Osteocyte (in vitro differentiated cells): ENCODE data around the gene ZNF524. TPM values are rescaled to one million over a fixed set of nuclear protein-coding genes. Genes with fewer than 3 reads are reported as not detected.

ENCODE experiments used
- DNase-seq: peaks from one replicate; pipeline ENCODE4 v3.0.0; 2021; ENCODE audit warnings: mixed read lengths; ENCODE audit not compliant: unreplicated experiment; ENCODE audit errors: extremely low spot score
- H3K27ac Mint-ChIP-seq: one replicate; pipeline ENCODE4 v1.8.0; 2021; ENCODE audit warnings: mild to moderate bottlenecking, mixed read lengths; ENCODE audit not compliant: unreplicated experiment
- H3K27me3 Mint-ChIP-seq: one replicate; pipeline ENCODE4 v1.8.0; 2021; ENCODE audit warnings: mixed read lengths; ENCODE audit not compliant: unreplicated experiment
- H3K36me3 Mint-ChIP-seq: one replicate; pipeline ENCODE4 v1.8.0; 2021; ENCODE audit warnings: mixed read lengths; ENCODE audit not compliant: unreplicated experiment
- H3K4me1 Mint-ChIP-seq: one replicate; pipeline ENCODE4 v1.8.0; 2021; ENCODE audit warnings: mixed read lengths; ENCODE audit not compliant: unreplicated experiment
- H3K4me3 Mint-ChIP-seq: one replicate; pipeline ENCODE4 v1.8.0; 2021; ENCODE audit warnings: mild to moderate bottlenecking, moderate library complexity, mixed read lengths; ENCODE audit not compliant: unreplicated experiment
- H3K9me3 Mint-ChIP-seq: one replicate; pipeline ENCODE4 v1.8.0; 2021; ENCODE audit warnings: mixed read lengths; ENCODE audit not compliant: unreplicated experiment
- total RNA-seq: library from RNA; stranded (reverse); gene quantifications from 2 replicates; pipeline ENCODE4 v1.2.1, GENCODE V29; 2021
- TF ChIP-seq, protein P1 (sequence below): fragments of 200-600 bp; sonication (generic); IDR thresholded peaks from 2 replicates; pipeline ENCODE4 v1.5.0; 2021; ENCODE audit warnings: antibody characterized with exemption, mild to moderate bottlenecking, moderate library complexity

Gene ZNF524
- total RNA-seq, 1 donor from 2014 or later, result 15.5 TPM

DNA sequence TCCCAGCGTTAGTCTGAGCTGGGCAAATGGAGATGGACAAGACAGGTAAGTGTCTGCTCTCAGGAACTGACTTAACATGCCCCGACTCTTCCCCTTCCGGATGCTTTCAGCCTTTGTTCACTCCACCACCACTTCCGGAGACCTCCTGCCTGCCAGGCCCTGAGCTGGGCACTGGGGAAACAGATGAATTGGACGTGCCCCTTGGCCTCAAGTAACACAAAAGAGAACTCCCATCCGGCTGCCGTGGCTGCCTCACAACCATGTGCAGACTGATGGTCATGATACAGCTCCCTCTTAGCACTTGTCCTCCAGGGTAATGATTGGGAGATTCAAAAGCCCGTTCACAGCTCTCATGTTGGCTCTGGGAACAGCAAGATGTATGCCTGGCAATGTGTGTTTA, 17.3 kb downstream of the ZNF524 start:
- H3K4me3 Mint-ChIP-seq, result no peak overlapping the region
- H3K27ac Mint-ChIP-seq, result no peak overlapping the region
- no peaks in the 10 kb centered on the region for H3K4me1 Mint-ChIP-seq
- TF ChIP-seq, protein P1, sequence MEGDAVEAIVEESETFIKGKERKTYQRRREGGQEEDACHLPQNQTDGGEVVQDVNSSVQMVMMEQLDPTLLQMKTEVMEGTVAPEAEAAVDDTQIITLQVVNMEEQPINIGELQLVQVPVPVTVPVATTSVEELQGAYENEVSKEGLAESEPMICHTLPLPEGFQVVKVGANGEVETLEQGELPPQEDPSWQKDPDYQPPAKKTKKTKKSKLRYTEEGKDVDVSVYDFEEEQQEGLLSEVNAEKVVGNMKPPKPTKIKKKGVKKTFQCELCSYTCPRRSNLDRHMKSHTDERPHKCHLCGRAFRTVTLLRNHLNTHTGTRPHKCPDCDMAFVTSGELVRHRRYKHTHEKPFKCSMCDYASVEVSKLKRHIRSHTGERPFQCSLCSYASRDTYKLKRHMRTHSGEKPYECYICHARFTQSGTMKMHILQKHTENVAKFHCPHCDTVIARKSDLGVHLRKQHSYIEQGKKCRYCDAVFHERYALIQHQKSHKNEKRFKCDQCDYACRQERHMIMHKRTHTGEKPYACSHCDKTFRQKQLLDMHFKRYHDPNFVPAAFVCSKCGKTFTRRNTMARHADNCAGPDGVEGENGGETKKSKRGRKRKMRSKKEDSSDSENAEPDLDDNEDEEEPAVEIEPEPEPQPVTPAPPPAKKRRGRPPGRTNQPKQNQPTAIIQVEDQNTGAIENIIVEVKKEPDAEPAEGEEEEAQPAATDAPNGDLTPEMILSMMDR, result no peak
- no peaks in the 10 kb centered on the region for H3K9me3 Mint-ChIP-seq
- DNase-seq, result no peak
- H3K27me3 Mint-ChIP-seq, result no peaks in the 10 kb centered on the region
- H3K36me3 Mint-ChIP-seq, result peaks cover 9% of the 10 kb centered on the region

DNA sequence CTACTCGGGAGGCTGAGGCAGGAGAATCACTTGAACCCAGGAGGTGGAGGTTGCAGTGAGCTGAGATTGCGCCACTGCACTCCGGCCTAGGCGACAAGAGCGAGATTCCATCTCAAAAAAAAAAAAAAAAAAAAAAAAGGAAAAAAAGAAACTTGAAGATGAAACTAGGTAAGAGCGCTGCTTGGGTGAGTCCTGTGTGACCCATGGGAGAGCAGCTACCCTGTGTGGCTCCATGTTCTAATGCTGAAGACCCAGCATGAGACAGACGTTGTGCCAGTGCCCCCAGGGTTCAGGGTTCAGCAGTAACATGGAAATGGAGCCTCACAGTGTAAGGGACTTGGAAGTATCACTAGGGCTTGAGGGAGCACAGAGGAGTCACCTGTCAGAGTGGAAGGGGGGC, 18.3 kb downstream of the ZNF524 start:
- Mint-ChIP-seq H3K27me3 (no peaks in the 10 kb centered on the region), H3K27ac (no peak overlapping the region), H3K36me3 (peaks cover 10% of the 10 kb centered on the region), H3K4me3 (no peak overlapping the region), H3K4me1 (peaks cover 3% of the 10 kb centered on the region), H3K9me3 (no peaks in the 10 kb centered on the region)
- no peak for DNase-seq
- TF ChIP-seq, protein P1, result no peak

DNA sequence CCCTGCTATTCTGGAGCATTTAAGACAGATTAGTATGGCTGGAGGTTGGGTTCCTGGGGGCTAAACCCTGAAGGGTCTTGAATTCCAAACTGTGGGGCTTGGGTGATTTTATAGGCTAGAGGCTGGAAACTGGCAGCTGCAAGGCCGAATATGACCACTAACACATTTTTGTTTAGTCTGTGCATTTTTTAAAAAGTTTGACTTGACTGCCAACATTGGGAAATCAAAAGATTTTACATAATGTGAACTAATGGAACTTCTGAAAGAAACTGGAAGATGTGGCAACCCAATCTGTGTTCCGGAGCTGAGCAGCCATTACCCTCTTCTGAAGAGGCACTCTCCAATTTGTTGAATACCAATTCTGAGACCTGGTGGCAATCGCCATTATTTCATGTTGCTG, 19.2 kb downstream of the ZNF524 start:
- TF ChIP-seq, protein P1, result no peak

DNA sequence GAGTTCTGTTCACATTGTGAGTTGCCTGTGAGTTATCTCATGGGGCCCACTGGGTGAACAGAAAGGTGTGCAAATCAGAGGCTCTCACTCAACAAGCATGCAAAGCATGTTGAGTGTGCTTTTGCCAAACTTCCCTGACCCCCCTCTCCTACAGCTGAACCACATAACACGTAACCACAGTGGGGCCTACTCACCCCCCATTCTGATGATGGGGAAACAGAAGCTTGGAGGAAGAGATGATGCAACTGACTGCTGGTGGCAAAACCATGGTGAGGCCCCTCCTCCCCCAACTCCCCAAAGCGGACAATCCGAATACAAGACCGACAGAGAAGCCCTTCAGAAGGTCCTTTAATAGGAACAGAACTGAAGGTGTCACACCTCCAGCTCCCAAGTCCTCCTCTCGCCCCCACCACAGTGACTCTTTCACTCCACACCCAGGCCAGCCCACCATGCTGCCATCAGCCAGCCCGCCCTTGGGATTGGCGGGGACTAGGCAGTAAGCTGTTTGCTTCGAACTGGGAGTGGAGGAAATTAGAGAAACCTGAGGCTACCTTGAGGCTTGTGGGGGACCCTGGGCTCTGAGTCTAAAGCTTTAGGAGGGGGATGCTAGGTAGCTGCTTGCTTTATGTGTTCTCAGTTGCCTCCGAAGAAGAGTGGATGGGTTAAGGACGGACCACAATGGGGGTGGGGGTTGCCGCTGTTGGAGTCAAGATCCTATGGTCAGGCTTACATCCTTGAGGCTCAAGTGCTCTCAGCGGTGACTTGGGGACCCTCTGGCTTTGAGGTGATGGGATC, 20.5 kb downstream of the ZNF524 start:
- H3K27me3 Mint-ChIP-seq, result no peaks in the 10 kb centered on the region
- H3K36me3 Mint-ChIP-seq, result peaks cover 10% of the 10 kb centered on the region
- DNase-seq, result no peak
- H3K4me3 Mint-ChIP-seq, result no peak overlapping the region
- peaks cover 17% of the 10 kb centered on the region for H3K4me1 Mint-ChIP-seq
- H3K27ac Mint-ChIP-seq, result no peak overlapping the region
- TF ChIP-seq, protein P1, result no peak
- H3K9me3 Mint-ChIP-seq, result no peaks in the 10 kb centered on the region

More for the DNA sequence above, 19.2 kb downstream of the ZNF524 start:
- peaks cover 10% of the 10 kb centered on the region for H3K36me3 Mint-ChIP-seq
- H3K27ac Mint-ChIP-seq, result no peak overlapping the region
- H3K4me1 Mint-ChIP-seq, result peaks cover 10% of the 10 kb centered on the region
- no peak for DNase-seq
- H3K27me3 Mint-ChIP-seq, result no peaks in the 10 kb centered on the region
- no peaks in the 10 kb centered on the region for H3K9me3 Mint-ChIP-seq
- H3K4me3 Mint-ChIP-seq, result no peak overlapping the region

DNA sequence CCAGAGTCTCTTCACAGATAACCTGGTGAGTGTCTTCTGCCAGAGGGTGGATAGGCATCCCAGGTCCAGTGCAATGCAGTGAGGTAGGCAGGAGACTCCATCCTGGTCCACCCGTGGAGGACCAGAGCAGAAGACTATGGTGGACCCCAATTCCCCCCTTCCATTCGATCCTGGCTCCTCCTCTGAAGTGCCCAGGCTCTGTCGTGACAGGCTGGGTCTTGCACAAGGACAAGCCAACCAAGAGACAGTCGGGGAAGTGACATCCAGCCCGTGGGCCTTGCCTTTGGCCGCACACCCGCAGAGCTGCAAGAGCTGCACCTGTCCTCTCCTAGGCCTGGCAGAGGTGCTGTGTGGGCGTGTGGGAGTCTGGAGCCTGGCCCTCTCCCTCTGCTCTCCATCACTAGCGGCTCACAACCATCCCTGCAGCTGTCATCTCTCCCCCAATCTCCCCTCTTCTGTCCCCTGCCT, 21.2 kb downstream of the ZNF524 start:
- Mint-ChIP-seq H3K27ac (no peak overlapping the region), H3K4me1 (peaks cover 17% of the 10 kb centered on the region), H3K36me3 (peaks cover 10% of the 10 kb centered on the region), H3K27me3 (no peaks in the 10 kb centered on the region), H3K9me3 (no peaks in the 10 kb centered on the region), H3K4me3 (no peak overlapping the region)
- TF ChIP-seq, protein P1, result no peak
- no peak for DNase-seq
